C4-2B (cell line): ENCODE results near the gene C16orf90.

ENCODE experiments used
- H3K27ac ChIP-seq: fragments of 450-650 bp; 2 replicates; pipeline ENCODE4 v1.5.1; 2017
- ZFX ChIP-seq: fragments of 450-650 bp; IDR thresholded peaks from 2 replicates; pipeline ENCODE4 v1.6.1; 2017
- TF ChIP-seq, protein P1 (sequence below): fragments of 450-650 bp; conservative IDR thresholded peaks from 2 replicates; pipeline ENCODE4 v1.5.1; 2017; ENCODE audit warnings: mild to moderate bottlenecking

C16orf90 gene

DNA sequence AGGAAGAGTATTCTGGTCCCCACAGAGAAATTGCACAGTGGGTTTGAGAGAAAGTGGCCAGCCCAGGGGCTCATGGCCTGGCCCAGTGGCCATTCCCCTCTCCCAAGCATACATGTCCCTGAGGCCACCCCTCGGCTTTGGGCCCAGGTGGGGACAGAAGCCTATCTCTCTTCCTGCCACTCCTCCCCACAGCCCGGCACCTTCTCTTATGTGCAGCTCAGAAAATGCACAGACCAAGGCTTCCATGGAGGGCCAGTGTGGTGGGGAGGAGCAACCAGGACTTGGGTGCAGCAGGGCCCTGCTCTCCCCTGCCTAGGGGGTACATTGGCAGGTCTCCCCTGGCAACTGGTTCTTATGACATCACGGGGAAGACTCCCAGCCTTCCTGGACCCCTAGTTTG, at the start of gene C16orf90:
Gene C16orf90, minus strand, starts transcription at position 314 of the 400 bp plus-strand sequence. Its CDS starts 68 bp downstream, at position 246.
- no peak for TF ChIP-seq ZFX
- TF ChIP-seq, protein P1, sequence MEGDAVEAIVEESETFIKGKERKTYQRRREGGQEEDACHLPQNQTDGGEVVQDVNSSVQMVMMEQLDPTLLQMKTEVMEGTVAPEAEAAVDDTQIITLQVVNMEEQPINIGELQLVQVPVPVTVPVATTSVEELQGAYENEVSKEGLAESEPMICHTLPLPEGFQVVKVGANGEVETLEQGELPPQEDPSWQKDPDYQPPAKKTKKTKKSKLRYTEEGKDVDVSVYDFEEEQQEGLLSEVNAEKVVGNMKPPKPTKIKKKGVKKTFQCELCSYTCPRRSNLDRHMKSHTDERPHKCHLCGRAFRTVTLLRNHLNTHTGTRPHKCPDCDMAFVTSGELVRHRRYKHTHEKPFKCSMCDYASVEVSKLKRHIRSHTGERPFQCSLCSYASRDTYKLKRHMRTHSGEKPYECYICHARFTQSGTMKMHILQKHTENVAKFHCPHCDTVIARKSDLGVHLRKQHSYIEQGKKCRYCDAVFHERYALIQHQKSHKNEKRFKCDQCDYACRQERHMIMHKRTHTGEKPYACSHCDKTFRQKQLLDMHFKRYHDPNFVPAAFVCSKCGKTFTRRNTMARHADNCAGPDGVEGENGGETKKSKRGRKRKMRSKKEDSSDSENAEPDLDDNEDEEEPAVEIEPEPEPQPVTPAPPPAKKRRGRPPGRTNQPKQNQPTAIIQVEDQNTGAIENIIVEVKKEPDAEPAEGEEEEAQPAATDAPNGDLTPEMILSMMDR: no peak
- no peak within 1 kb of the TSS for H3K27ac ChIP-seq

DNA sequence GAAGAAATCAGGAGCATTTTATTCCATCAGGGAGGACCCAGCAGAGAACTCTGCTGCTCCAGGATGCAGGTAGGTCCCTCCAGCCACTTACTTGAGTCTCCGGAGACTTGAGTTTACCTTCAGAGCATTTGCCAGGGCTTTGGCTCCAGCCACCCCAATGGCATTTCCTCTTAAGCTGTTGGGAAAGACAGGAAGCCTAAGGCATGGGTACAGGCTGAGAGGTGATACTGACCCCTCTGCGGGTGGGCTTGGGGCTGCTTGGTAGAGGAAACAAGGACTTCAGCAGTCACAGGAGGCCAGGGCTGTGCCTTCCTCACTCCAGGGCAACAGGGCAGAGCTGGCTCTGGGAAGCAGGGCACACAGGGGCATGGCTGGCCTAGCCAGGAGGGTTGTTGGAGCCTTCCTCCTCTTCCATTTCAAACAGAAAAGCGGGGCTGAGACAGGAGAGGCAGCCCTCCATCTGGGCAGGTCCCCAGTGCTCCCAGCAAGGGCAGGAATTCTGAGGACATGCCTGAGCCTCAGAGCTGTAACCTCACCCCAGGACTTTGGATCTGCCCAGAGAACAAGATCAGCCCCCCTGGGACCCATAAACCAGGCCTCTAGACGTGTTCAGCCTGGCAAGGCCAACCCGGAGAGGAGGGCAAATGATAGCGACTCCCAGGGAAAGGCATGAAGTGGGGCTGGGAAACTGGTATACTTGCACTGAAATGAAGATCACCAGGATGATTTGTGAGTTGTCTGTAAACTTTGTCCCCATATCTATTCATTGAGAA, 47.5 kb upstream of the C16orf90 start:
- TF ChIP-seq ZFX: no peak
- TF ChIP-seq, protein P1: no peak
- H3K27ac ChIP-seq: no peak overlapping the region

GRCh38 chr16:3541527-3542155, 46.4 kb upstream of the C16orf90 start:
- TF ChIP-seq, protein P1: no peak
- TF ChIP-seq ZFX: no peak
- H3K27ac ChIP-seq: no peak overlapping the region

- no peak overlapping the region for H3K27ac ChIP-seq
- TF ChIP-seq, protein P1: no peak
Observed at GRCh38 chr16:3538222-3538621, 42.9 kb upstream of the C16orf90 start.

- no peak for TF ChIP-seq ZFX
- TF ChIP-seq, protein P1: no peak
- no peak overlapping the region for H3K27ac ChIP-seq
Observed at GRCh38 chr16:3536851-3537250, 41.6 kb upstream of the C16orf90 start.

GRCh38 chr16:3536271-3536731, 41.0 kb upstream of the C16orf90 start:
- no peak overlapping the region for H3K27ac ChIP-seq
- TF ChIP-seq ZFX: no peak
- TF ChIP-seq, protein P1: no peak

DNA sequence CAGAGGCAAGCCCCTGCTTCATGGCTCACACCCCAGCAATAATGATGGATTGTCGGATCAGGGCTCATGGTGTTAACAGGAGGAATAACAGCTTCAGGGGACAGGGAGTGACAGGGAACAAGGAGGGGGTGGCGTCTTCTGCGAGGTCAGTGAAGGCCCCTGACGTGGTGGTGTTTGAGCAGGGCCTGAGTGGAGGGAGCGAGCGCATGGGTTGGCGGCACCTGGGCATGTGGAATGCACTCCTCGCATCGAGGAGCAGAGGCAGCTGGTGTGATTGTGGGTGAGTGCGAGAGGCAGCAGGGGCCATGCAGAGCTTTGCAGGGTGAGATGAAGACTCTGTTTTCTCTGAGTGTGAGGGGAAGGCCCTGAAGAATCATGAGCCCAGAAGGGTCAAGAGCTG, 38.8 kb upstream of the C16orf90 start:
- TF ChIP-seq ZFX: no peak
- TF ChIP-seq, protein P1: no peak

More for the DNA sequence above, 38.8 kb upstream of the C16orf90 start:
- no peak overlapping the region for H3K27ac ChIP-seq
